ENCODE data around the gene SLC8A1. TPM values are rescaled to one million over a fixed set of nuclear protein-coding genes. Genes with fewer than 3 reads are reported as not detected.
A peak's percentile ranks its signal among the peaks of the same experiment; 100 is the strongest.

The SLC8A1 gene
- total and polyA plus RNA-seq, 2 experiments from 2014 or later: 103 to 682 TPM

DNA sequence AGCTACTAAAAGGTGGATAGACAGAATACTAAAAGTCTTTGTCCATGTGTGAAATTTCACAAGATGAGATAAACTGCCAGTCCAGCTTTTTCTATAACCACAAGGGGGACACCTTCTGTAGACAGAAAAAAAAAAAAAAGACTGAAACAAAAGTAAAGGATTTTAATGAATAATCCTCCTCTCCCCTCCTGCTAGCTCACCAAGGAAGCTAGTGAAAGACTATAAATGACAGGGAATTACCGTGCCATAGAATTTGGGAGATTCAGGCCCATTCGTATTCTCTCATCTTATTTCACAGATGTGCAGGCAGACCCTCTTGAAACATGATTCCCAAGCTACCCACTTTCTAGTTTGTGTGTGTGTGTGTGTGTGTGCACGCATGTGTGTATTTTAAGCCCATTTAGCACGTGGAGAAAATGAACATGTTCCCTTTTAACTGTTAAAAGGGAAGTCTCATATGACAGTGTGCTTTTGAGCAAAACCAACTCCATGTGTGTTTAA lies 36.3 kb upstream of the SLC8A1 start:
- DNase-seq (ENCODE audit: low read depth in 1 of 2, low spot score in 1 of 2): peak; percentile 56 to 68
- peaks cover 53% of the 10 kb centered on the region for H3K4me1 ChIP-seq (ENCODE audit: low read depth)
- H3K9me3 ChIP-seq (ENCODE audit: low read depth): no peaks in the 10 kb centered on the region
- peak overlapping the region; percentile 94 for H3K27ac ChIP-seq
- H3K4me3 ChIP-seq: no peak overlapping the region
- TF ChIP-seq CTCF (IDR thresholded peaks at IDR 0.05; ENCODE audit: low read depth, low read length): peak; percentile 65
- no peaks in the 10 kb centered on the region for H3K36me3 ChIP-seq
- no peaks in the 10 kb centered on the region for H3K27me3 ChIP-seq

DNA sequence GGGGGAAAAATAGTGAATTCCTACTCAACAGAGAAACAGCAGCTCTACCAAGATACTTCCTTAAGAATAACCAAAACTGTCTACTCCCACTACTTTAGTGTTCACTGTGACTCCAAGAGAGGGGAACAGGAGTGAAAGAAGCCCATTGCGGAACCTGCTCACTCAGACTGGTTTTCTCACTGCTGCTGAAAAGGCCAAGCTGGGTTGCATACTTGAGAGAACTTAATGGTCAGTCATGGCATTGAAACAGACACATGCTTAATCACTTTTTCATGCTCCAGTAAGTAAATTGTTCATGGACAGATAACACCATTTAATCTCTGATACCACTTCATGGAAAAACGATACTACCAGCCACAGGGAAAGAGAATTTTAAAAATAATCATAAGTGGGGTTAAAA lies 35.7 kb upstream of the SLC8A1 start:
- no peaks in the 10 kb centered on the region for H3K36me3 ChIP-seq

GRCh38 chr2:40485854-40486253 lies 34.0 kb upstream of the SLC8A1 start:
- peak overlapping the region; percentile 79 for H3K27ac ChIP-seq

More for the DNA sequence above, 35.7 kb upstream of the SLC8A1 start:
- H3K4me1 ChIP-seq (ENCODE audit: low read depth): peaks cover 53% of the 10 kb centered on the region
- no peaks in the 10 kb centered on the region for H3K27me3 ChIP-seq
- peak overlapping the region; percentile 94 for H3K27ac ChIP-seq
- DNase-seq (ENCODE audit: low read depth in 1 of 2, low spot score in 1 of 2): peak; percentile 15 to 66
- no peaks in the 10 kb centered on the region for H3K9me3 ChIP-seq (ENCODE audit: low read depth)
- no peak overlapping the region for H3K4me3 ChIP-seq
- no peak for TF ChIP-seq CTCF (IDR thresholded peaks at IDR 0.05; ENCODE audit: low read depth, low read length)

GRCh38 chr2:40485318-40485717 lies 33.4 kb upstream of the SLC8A1 start:
- Histone ChIP-seq H3K27ac (peak overlapping the region; percentile 79), H3K4me1 (ENCODE audit: low read depth) (peaks cover 68% of the 10 kb centered on the region), H3K9me3 (ENCODE audit: low read depth) (no peaks in the 10 kb centered on the region), H3K27me3 (no peaks in the 10 kb centered on the region), H3K4me3 (no peak overlapping the region), H3K36me3 (peaks cover 12% of the 10 kb centered on the region)
- no peak for DNase-seq (ENCODE audit: low read depth in 1 of 2, low spot score in 1 of 2)
- TF ChIP-seq CTCF (IDR thresholded peaks at IDR 0.05; ENCODE audit: low read depth, low read length): no peak

More at GRCh38 chr2:40485854-40486253, 34.0 kb upstream of the SLC8A1 start:
- Histone ChIP-seq H3K36me3 (peaks cover 8% of the 10 kb centered on the region), H3K4me1 (ENCODE audit: low read depth) (peaks cover 68% of the 10 kb centered on the region), H3K9me3 (ENCODE audit: low read depth) (no peaks in the 10 kb centered on the region), H3K4me3 (no peak overlapping the region), H3K27me3 (no peaks in the 10 kb centered on the region)
- no peak for TF ChIP-seq CTCF (IDR thresholded peaks at IDR 0.05; ENCODE audit: low read depth, low read length)
- no peak for DNase-seq (ENCODE audit: low read depth in 1 of 2, low spot score in 1 of 2)

DNA sequence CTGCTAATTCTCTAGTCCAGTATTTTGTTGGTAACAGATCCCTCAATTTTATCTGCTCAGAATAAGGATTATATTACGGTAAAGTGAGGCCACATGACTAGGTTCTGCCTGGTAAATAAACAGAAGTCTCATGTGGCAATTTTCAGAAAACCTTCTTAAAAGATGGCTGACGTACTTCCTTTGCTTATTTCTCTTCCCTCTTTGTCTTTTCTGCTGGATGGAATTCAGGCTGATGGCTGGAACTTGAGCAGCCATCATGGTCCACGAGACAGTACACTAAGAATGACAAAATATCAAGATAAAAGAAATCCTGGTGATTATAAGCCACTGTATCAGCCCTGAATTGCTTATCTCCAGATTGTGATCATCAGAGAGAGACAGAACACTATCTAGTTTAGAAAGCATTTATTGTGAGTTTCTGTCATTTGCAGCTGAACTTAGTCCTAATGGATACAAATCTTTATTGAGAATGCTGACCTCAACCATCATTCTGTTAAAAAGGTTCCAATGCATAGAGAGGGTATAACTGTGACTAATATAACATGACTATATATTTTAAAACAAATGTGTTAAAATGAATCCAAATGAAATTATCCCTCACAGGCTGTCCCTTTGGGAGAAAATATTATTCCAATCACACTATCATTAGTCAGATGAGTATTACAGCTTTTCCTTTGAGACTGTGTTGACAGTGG lies 31.8 kb upstream of the SLC8A1 start:
- Histone ChIP-seq H3K36me3 (peaks cover 12% of the 10 kb centered on the region), H3K27me3 (no peaks in the 10 kb centered on the region), H3K27ac (peak overlapping the region; percentile 44), H3K4me3 (no peak overlapping the region), H3K4me1 (ENCODE audit: low read depth) (peaks cover 70% of the 10 kb centered on the region), H3K9me3 (ENCODE audit: low read depth) (no peaks in the 10 kb centered on the region)
- DNase-seq (ENCODE audit: low read depth in 1 of 2, low spot score in 1 of 2): no peak
- TF ChIP-seq CTCF (IDR thresholded peaks at IDR 0.05; ENCODE audit: low read depth, low read length): no peak
